GM12801 (cell line): ENCODE results near the gene SETD6.

Experiments used
- CTCF ChIP-seq: IDR thresholded peaks from one replicate; pipeline ENCODE4 v1.5.1; 2011; ENCODE audit warnings: control low read depth; ENCODE audit not compliant: insufficient read length; ENCODE audit errors: extremely low read depth

Gene SETD6

GRCh38 chr16:58543685-58544084 lies 28.4 kb downstream of the SETD6 start:
- TF ChIP-seq CTCF: no peak

GRCh38 chr16:58548378-58548777 lies 33.1 kb downstream of the SETD6 start:
- TF ChIP-seq CTCF: no peak

- TF ChIP-seq CTCF: no peak
These were observed 36.2 kb downstream of the SETD6 start for GRCh38 chr16:58551496-58551895.

GRCh38 chr16:58556678-58557077 lies 41.4 kb downstream of the SETD6 start:
- no peak for TF ChIP-seq CTCF

- TF ChIP-seq CTCF: no peak
These were observed 47.9 kb downstream of the SETD6 start for GRCh38 chr16:58563235-58563634.

GRCh38 chr16:58563775-58564174 lies 48.5 kb downstream of the SETD6 start:
- no peak for TF ChIP-seq CTCF
